GM20000 (cell line): Measurements from ENCODE around the gene SLX1A.
"Not testable (repeated sequence)": the region's sequence is repeated elsewhere in the genome, so short reads cannot be mapped to it uniquely, and the experiment has no call there.

Experiments
- DNase-seq: peaks from one replicate; pipeline ENCODE4 v3.0.0; 2012; ENCODE audit warnings: low spot score
- CTCF ChIP-seq: IDR thresholded peaks from 2 replicates; pipeline ENCODE4 v1.5.1; 2012; ENCODE audit warnings: mild to moderate bottlenecking, control low read depth; ENCODE audit errors: extremely low read depth, missing control alignments

SLX1A gene

GRCh38 chr16:30152517-30152916 is 41.2 kb upstream of the SLX1A start:
- no peak for DNase-seq
- TF ChIP-seq CTCF = no peak

- no peak for TF ChIP-seq CTCF
- no peak for DNase-seq
These were observed 38.5 kb upstream of the SLX1A start for GRCh38 chr16:30155188-30155587.

- TF ChIP-seq CTCF = no peak
- DNase-seq = no peak
These were observed 36.5 kb upstream of the SLX1A start for GRCh38 chr16:30157214-30157613.

GRCh38 chr16:30163538-30163937 is 30.1 kb upstream of the SLX1A start:
- no peak for TF ChIP-seq CTCF
- no peak for DNase-seq

- no peak for TF ChIP-seq CTCF
- DNase-seq = peak; percentile 88
These were observed 27.3 kb upstream of the SLX1A start for GRCh38 chr16:30166202-30166902.

- not testable (repeated sequence) for DNase-seq
These were observed 24.9 kb upstream of the SLX1A start for GRCh38 chr16:30168746-30169145.

- DNase-seq = not testable (repeated sequence)
These were observed 24.3 kb upstream of the SLX1A start for GRCh38 chr16:30169416-30169815.

GRCh38 chr16:30170145-30170544 is 23.5 kb upstream of the SLX1A start:
- not testable (repeated sequence) for DNase-seq

GRCh38 chr16:30173054-30173453 is 20.6 kb upstream of the SLX1A start:
- no peak for TF ChIP-seq CTCF
- DNase-seq = no peak

GRCh38 chr16:30176876-30177275 is 16.8 kb upstream of the SLX1A start:
- DNase-seq = not testable (repeated sequence)
